Measurements from ENCODE around the gene DHH. TPM values are rescaled to one million over a fixed set of nuclear protein-coding genes. Genes with fewer than 3 reads are reported as not detected.
A peak's percentile ranks its signal among the peaks of the same experiment; 100 is the strongest.
"Not testable (repeated sequence)": the region's sequence is repeated elsewhere in the genome, so short reads cannot be mapped to it uniquely, and the experiment has no call there.

DHH gene
- total RNA-seq, result not detected

- intact Hi-C loops (cut with DNase I, micrococcal nuclease), result loop anchor here in 1 of 2 experiments (5.0 kb wide), 2 partner anchors 97 to 112 kb away; partner anchors contain the start of gene DDN
- Mint-ChIP-seq H3K27me3 (peaks cover 50% of the 10 kb centered on the region), H3K4me3 (no peak within 1 kb of the TSS), H3K36me3 (ENCODE audit: low read depth) (peaks cover 10% of the 10 kb centered on the region), H3K27ac (no peak within 1 kb of the TSS), H3K9me3 (ENCODE audit: low read depth) (no peaks in the 10 kb centered on the region), H3K4me1 (peaks cover 32% of the 10 kb centered on the region)
- ChIA-PET CTCF (interaction anchor here (0.7 to 9.1 kb wide), 21 partner anchors 9 to 237 kb away, joined by 3 to 124 read pairs (median 4); partner anchors contain the start of genes LMBR1L, RHEBL1 and WNT1), POLR2A (interaction anchor here (0.5 to 1.9 kb wide), 7 partner anchors 33 to 638 kb away, joined by 3 to 7 read pairs (median 5); partner anchors contain the start of genes SPATS2 and TUBA1B)
- DNase-seq (peak; percentile 16), ATAC-seq (no peak)
Observed at GRCh38 chr12:49094160-49094974, at the start of gene DHH. Gene DHH, minus strand, starts transcription at chr12:49094801. Its CDS starts 289 bp downstream, at chr12:49094512.

- Mint-ChIP-seq H3K4me1 (peaks cover 2% of the 10 kb centered on the region), H3K4me3 (no peak overlapping the region), H3K36me3 (ENCODE audit: low read depth) (peaks cover 2% of the 10 kb centered on the region), H3K27me3 (no peaks in the 10 kb centered on the region), H3K9me3 (ENCODE audit: low read depth) (no peaks in the 10 kb centered on the region), H3K27ac (no peak overlapping the region)
- CTCF ChIA-PET, result interaction anchor here (0.7 to 1.1 kb wide), 3 partner anchors 10 to 261 kb away, joined by 3 to 5 read pairs (median 4); no protein-coding TSS in a partner anchor
- ATAC-seq (no peak), DNase-seq (no peak)
- POLR2A ChIA-PET, result no interaction called here
- intact Hi-C loops (cut with DNase I, micrococcal nuclease), result no loop called here
Observed at GRCh38 chr12:49144384-49144783, 49.8 kb upstream of the DHH start.

- CTCF ChIA-PET, result no interaction called here
- intact Hi-C loops (cut with DNase I, micrococcal nuclease), result loop anchor here (10.0 kb wide), 2 partner anchors 126 to 424 kb away; partner anchors contain the start of genes CCNT1 (in 1 of the 2) and TUBA1C (in 1 of the 2)
- DNase-seq, result no peak
- H3K27me3 Mint-ChIP-seq, result no peaks in the 10 kb centered on the region
- H3K9me3 Mint-ChIP-seq (ENCODE audit: low read depth), result no peaks in the 10 kb centered on the region
- no peak overlapping the region for H3K4me3 Mint-ChIP-seq
- ATAC-seq, result no peak
- POLR2A ChIA-PET, result no interaction called here
- H3K27ac Mint-ChIP-seq, result no peak overlapping the region
- H3K36me3 Mint-ChIP-seq (ENCODE audit: low read depth), result peaks cover 4% of the 10 kb centered on the region
- H3K4me1 Mint-ChIP-seq, result peaks cover 5% of the 10 kb centered on the region
Observed at GRCh38 chr12:49138999-49139398, 44.4 kb upstream of the DHH start.

GRCh38 chr12:49138587-49138986, 44.0 kb upstream of the DHH start:
- ChIA-PET CTCF (interaction anchor here (0.8 kb wide), 1 partner anchor 326 kb away, joined by 6 read pairs; no protein-coding TSS in a partner anchor), POLR2A (no interaction called here)
- no peak overlapping the region for H3K27ac Mint-ChIP-seq
- H3K4me1 Mint-ChIP-seq, result peaks cover 9% of the 10 kb centered on the region
- no peaks in the 10 kb centered on the region for H3K27me3 Mint-ChIP-seq
- H3K9me3 Mint-ChIP-seq (ENCODE audit: low read depth), result no peaks in the 10 kb centered on the region
- ATAC-seq, result no peak
- H3K36me3 Mint-ChIP-seq (ENCODE audit: low read depth), result peaks cover 4% of the 10 kb centered on the region
- DNase-seq, result no peak
- H3K4me3 Mint-ChIP-seq, result no peak overlapping the region
- intact Hi-C loops (cut with DNase I, micrococcal nuclease), result loop anchor here (10.0 kb wide), 2 partner anchors 126 to 424 kb away; partner anchors contain the start of genes CCNT1 (in 1 of the 2) and TUBA1C (in 1 of the 2)

- intact Hi-C loops (cut with DNase I, micrococcal nuclease), result loop anchor here (10.0 kb wide), 2 partner anchors 127 to 423 kb away; partner anchors contain the start of genes CCNT1 (in 1 of the 2) and TUBA1C (in 1 of the 2)
- Mint-ChIP-seq H3K36me3 (ENCODE audit: low read depth) (peaks cover 4% of the 10 kb centered on the region), H3K27me3 (no peaks in the 10 kb centered on the region), H3K4me1 (peaks cover 18% of the 10 kb centered on the region), H3K9me3 (ENCODE audit: low read depth) (no peaks in the 10 kb centered on the region), H3K4me3 (no peak overlapping the region), H3K27ac (no peak overlapping the region)
- ChIA-PET POLR2A (interaction anchor here (0.6 to 0.7 kb wide), 2 partner anchors 117 to 149 kb away, joined by 3 to 8 read pairs; no protein-coding TSS in a partner anchor), CTCF (no interaction called here)
- DNase-seq (no peak), ATAC-seq (no peak)
Observed at GRCh38 chr12:49137476-49137875, 42.9 kb upstream of the DHH start.

- H3K27me3 Mint-ChIP-seq; H3K4me3 Mint-ChIP-seq; H3K9me3 Mint-ChIP-seq (ENCODE audit: low read depth); CTCF ChIA-PET; H3K36me3 Mint-ChIP-seq (ENCODE audit: low read depth); ATAC-seq; H3K27ac Mint-ChIP-seq; DNase-seq: not testable (repeated sequence)
- H3K4me1 Mint-ChIP-seq, result peaks cover 22% of the 10 kb centered on the region
- POLR2A ChIA-PET, result interaction anchor here (0.6 to 0.7 kb wide), 2 partner anchors 117 to 148 kb away, joined by 3 to 8 read pairs; no protein-coding TSS in a partner anchor
- intact Hi-C loops (cut with DNase I, micrococcal nuclease), result loop anchor here (10.0 kb wide), 2 partner anchors 128 to 422 kb away; partner anchors contain the start of genes CCNT1 (in 1 of the 2) and TUBA1C (in 1 of the 2)
Observed at GRCh38 chr12:49136997-49137396, 42.4 kb upstream of the DHH start.

- ChIA-PET CTCF (interaction anchor here (0.6 to 2.0 kb wide), 3 partner anchors 8 to 281 kb away, joined by 4 to 8 read pairs (median 5); no protein-coding TSS in a partner anchor), POLR2A (interaction anchor here (4.2 kb wide), 1 partner anchor 55 kb away, joined by 47 read pairs; the partner anchor contains the start of gene TUBA1A)
- Mint-ChIP-seq H3K36me3 (ENCODE audit: low read depth) (peaks cover 28% of the 10 kb centered on the region), H3K9me3 (ENCODE audit: low read depth) (no peaks in the 10 kb centered on the region), H3K27me3 (no peaks in the 10 kb centered on the region), H3K4me3 (no peak overlapping the region), H3K27ac (no peak overlapping the region), H3K4me1 (peaks cover 34% of the 10 kb centered on the region)
- no peak for DNase-seq
- no peak for ATAC-seq
- intact Hi-C loops (cut with DNase I, micrococcal nuclease), result loop anchor here (5.0 to 10.0 kb wide), 5 partner anchors 71 to 936 kb away; partner anchors contain the start of genes CCNT1 (in 1 of the 2), KMT2D (in 1 of the 2), TROAP (in 1 of the 2) and TUBA1C (in 1 of the 2)
Observed at GRCh38 chr12:49133590-49133989, 39.0 kb upstream of the DHH start.

GRCh38 chr12:49133014-49133413, 38.4 kb upstream of the DHH start:
- no peak overlapping the region for H3K27ac Mint-ChIP-seq
- H3K9me3 Mint-ChIP-seq (ENCODE audit: low read depth), result no peaks in the 10 kb centered on the region
- intact Hi-C loops (cut with DNase I, micrococcal nuclease), result loop anchor here (5.0 to 10.0 kb wide), 5 partner anchors 71 to 936 kb away; partner anchors contain the start of genes CCNT1 (in 1 of the 2), KMT2D (in 1 of the 2), TROAP (in 1 of the 2) and TUBA1C (in 1 of the 2)
- no peak for DNase-seq
- ATAC-seq, result no peak
- peaks cover 33% of the 10 kb centered on the region for H3K4me1 Mint-ChIP-seq
- H3K27me3 Mint-ChIP-seq, result no peaks in the 10 kb centered on the region
- ChIA-PET POLR2A (interaction anchor here (4.2 kb wide), 1 partner anchor 55 kb away, joined by 47 read pairs; the partner anchor contains the start of gene TUBA1A), CTCF (interaction anchor here (0.6 to 3.0 kb wide), 10 partner anchors 8 to 280 kb away, joined by 3 to 20 read pairs (median 4); partner anchors contain the start of genes LMBR1L and SPATS2)
- H3K36me3 Mint-ChIP-seq (ENCODE audit: low read depth), result peaks cover 31% of the 10 kb centered on the region
- peak overlapping the region; percentile 99 for H3K4me3 Mint-ChIP-seq

- Mint-ChIP-seq H3K4me1 (peaks cover 43% of the 10 kb centered on the region), H3K4me3 (peak overlapping the region; percentile 99), H3K36me3 (ENCODE audit: low read depth) (peaks cover 39% of the 10 kb centered on the region), H3K9me3 (ENCODE audit: low read depth) (no peaks in the 10 kb centered on the region), H3K27me3 (no peaks in the 10 kb centered on the region), H3K27ac (peak overlapping the region; percentile 92)
- ATAC-seq, result peak; percentile 2
- ChIA-PET CTCF (interaction anchor here (0.5 to 3.0 kb wide), 12 partner anchors 20 to 190 kb away, joined by 3 to 20 read pairs (median 4); partner anchors contain the start of genes LMBR1L and TROAP), POLR2A (interaction anchor here (0.7 to 4.2 kb wide), 15 partner anchors 15 to 280 kb away, joined by 3 to 47 read pairs (median 5); partner anchors contain the start of genes DDX23, DHH, FKBP11 and LMBR1L)
- intact Hi-C loops (cut with DNase I, micrococcal nuclease), result loop anchor here (1.0 to 10.0 kb wide), 17 partner anchors 43 to 935 kb away; partner anchors contain the start of genes CCNT1 (in 2 of the 2), TROAP (in 2 of the 2), ARF3 (in 1 of the 2) and DDX23 (in 1 of the 2)
- DNase-seq, result no peak
Observed at GRCh38 chr12:49131894-49132461, 37.4 kb upstream of the DHH start.

All from activated CD4-positive, alpha-beta T cell treated with anti-CD3 and anti-CD28 coated beads for 36 hours (primary cell).